DLD1 (cell line): Measurements from ENCODE around the gene SCFD2.

Experiments used
- in situ Hi-C: cut with HindIII; loops from 2 replicates; pipeline ENCODE4 v1.10.0; 2017; ENCODE audit warnings: low sequenced_read_pairs

Gene SCFD2

GRCh38 chr4:52904421-52904820 is 461.4 kb downstream of the SCFD2 start:
- in situ Hi-C loops: no loop called here

DNA sequence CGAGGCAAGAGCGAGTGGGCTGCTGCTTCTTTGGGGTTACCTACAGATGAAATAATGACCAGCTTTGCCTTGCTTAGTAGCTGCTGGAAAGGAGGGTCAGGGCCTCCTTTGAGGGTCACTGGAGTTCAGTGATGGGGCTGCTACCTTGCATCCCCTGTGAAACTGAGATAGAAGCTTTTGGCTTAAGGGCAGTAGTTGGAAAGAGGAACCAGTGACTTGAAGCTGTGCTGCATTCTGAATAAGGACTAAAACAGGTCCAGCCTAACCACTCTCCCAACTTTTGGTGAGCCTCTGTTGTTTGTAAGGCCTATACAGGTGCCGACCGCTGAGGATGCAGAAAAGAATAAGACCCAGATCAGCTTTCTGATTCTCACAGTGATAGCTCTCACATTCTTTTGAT is 462.6 kb downstream of the SCFD2 start:
- in situ Hi-C loops: no loop called here

DNA sequence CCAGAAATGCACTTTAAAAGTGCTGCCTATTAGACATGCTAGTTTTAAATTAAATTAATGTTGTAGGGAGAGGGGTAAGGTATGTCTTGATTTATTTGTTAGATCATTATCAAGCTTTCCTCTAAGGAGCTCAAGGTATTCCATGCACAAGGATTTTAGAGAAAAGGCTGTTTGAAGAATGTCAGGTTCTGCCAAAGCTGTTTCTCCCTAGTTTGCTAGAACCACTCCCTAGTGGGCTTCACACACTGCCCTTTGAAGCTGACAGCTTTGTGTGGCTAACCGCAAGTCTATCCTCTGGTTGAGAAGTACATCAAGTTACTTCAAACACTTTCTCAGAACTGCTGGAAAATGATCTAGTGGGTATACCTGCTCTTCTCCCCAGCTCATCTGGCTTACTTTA is 471.4 kb downstream of the SCFD2 start:
- in situ Hi-C loops: no loop called here

GRCh38 chr4:52892880-52893279 is 473.0 kb downstream of the SCFD2 start:
- in situ Hi-C loops: no loop called here

- in situ Hi-C loops: no loop called here
Measured at GRCh38 chr4:52891743-52892142, 474.1 kb downstream of the SCFD2 start.

DNA sequence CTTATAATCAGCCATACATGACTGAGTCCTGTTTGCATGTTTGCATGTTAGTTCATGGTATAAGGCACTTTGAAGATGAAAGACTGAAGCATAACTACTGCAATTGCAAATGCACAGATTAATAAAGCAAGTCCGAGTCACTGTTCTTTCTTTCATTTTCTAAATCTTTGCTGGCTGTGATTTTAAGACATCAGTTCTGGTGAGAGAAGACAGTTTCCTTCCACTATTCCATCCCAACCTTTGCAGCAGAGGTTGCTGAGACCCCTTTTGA is 475.4 kb downstream of the SCFD2 start:
- in situ Hi-C loops: no loop called here

DNA sequence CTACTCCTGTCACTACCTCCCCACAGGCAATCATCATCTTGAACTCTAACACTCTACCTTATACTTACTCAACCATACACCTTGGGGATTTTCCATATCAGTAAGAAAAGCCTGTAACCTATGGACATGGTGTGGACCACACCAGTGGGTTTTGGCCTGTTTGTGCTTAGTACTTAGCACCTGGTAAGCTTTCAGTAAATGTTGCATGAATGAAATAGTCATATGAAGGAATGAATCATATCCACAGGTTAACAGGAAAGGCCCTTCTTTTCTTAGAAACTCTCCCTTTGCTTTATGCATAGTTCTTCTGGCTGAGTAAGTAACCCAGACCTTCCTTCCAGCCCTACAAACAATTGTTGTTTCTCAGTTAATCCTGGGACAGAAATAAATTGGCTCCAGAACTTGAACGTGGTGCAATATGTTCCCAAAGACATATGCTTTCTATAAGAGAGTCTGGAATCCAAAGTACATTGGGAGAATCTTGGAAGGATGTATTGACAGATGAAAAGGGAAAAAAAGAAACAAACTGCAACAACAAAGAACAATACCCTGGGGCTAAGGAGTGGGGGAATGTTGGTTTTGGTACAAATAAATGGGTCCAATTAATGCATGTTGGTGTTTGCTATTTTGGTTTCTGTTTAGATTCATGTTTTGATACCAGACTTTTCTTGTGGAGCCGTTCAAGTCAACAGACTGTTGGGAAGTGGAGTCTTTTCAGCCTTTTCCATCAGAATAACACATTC is 475.9 kb downstream of the SCFD2 start:
- in situ Hi-C loops: no loop called here

- in situ Hi-C loops: no loop called here
Measured at GRCh38 chr4:52889354-52889753, 476.5 kb downstream of the SCFD2 start.

- in situ Hi-C loops: no loop called here
Measured at GRCh38 chr4:52884994-52885393, 480.9 kb downstream of the SCFD2 start.

GRCh38 chr4:52883707-52884669 is 481.9 kb downstream of the SCFD2 start:
- in situ Hi-C loops: no loop called here

- in situ Hi-C loops: no loop called here
Measured at GRCh38 chr4:52883183-52883621, 482.7 kb downstream of the SCFD2 start.

DNA sequence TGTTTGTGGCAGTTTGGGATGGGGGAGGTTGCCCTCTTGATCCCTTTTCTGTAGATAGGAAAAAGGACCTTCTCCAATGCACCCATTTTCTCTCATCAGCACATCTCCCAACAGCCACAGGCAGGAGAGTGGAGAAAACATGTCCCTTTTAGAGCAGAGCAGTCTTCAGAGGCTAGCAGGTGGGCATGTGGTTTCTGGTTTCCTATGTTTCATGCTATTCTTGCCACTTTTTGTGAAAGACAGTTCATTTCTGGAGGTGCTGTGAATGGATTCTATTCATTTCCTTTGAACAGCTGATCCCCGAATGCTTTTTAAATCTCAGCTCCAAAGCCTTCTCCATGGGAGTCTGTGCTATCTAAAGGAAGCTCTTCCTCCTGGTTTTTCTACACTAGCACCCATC is 484.9 kb downstream of the SCFD2 start:
- in situ Hi-C loops: no loop called here

DNA sequence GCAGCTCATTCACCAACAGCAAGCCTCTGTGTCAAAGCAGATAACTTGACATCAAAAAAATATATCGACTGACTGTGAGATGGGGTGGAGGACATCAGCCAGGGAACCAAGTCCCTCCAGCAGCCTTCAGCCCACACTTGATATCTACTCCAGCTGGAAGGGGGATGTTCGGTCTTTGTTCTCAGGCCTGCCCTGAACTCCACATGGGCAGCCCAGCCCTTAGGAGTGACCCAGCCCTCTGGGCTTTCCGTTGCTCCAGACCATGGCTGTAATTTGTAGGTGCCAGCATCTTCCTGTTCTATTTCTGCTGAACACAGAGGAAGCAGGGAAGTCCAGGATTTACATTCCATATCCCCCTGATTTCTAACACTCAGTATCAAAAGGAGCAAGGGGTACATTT is 486.4 kb downstream of the SCFD2 start:
- in situ Hi-C loops: no loop called here

- in situ Hi-C loops: no loop called here
Measured at GRCh38 chr4:52877694-52878093, 488.2 kb downstream of the SCFD2 start.

- in situ Hi-C loops: no loop called here
Measured at GRCh38 chr4:52877036-52877435, 488.8 kb downstream of the SCFD2 start.

DNA sequence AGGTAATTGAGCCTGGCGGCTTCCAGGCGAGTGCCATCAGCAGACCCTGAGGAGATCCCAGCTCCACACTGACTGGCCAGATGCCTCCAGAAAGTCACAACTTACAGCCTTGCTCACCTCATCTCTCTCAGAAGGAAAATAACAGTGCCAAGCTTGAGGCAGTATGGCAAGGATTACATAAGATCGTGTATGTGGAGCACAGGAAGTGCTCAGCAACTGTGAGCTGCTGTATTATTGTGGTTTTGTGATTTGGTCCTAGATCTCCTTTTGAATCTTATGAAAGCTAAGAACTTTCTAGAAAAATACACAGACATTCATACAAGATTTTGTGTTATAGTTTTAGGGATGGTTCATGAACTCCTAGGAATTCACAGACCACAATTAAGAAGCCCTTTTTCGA is 489.8 kb downstream of the SCFD2 start:
- in situ Hi-C loops: no loop called here

DNA sequence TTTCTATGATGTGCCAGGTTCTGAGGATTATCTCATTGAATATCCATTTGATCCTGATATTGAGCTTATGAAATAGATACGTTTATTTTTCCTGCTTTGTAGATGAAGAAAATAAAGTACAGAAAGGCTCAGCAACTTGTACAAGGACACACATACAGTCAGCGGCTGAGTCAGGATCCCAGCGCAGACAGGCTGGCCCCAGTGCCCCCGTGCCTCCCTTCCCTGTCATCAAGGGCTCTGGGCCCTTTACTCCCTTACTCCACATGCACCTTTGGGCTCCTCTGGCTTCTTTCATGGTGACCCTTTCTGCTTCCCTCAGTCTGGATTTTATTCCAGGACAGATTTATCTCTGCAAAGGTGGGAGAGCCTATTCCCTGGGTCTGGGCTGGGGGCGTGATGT is 490.9 kb downstream of the SCFD2 start:
- in situ Hi-C loops: no loop called here

DNA sequence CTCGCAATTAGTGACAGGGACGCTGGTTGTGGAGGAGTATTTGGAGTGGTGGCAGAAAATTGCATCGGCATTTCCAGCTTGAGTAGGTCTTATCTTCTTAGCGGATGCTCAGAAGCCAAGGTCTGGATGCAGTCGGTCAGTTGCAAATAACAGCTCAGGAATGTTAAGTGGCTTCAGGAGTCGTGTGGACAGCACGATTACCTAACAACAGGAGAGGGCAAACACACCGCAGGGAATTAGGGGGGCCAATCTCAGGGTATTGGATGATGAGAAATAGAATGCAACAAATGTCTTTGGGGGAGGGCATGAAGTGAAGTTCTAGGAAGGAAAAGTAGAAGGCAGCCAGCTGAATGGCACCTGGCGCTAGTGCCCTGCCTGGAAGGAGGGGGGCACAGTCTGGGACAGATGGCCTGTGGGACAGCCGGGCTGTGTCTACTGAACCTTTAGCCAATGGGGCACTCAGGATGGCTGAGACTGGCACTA is 492.0 kb downstream of the SCFD2 start:
- in situ Hi-C loops: no loop called here

GRCh38 chr4:52873191-52873590 is 492.7 kb downstream of the SCFD2 start:
- in situ Hi-C loops: no loop called here

- in situ Hi-C loops: no loop called here
Measured at GRCh38 chr4:52870225-52870624, 495.6 kb downstream of the SCFD2 start.

- in situ Hi-C loops: no loop called here
Measured at GRCh38 chr4:52869656-52870055, 496.2 kb downstream of the SCFD2 start.

DNA sequence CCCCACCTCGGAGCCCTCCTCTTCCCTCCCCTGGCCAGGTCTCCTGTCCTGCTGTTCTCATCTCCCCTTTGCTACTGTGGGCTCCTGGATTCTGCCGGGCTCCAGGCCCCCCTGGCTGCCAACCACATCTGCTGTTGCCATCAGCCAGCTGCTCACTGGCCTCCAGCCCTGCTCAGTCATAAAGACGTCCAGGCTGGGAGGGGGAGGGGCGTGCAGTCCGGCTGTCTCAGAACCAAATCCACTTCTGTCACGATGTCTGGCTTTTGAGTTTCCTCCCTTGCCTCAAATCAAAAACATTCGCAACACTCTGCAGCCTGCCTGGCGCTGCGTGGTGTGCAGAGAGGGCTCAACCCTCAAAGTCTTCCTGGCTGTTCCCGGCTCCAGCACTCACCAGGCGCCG is 496.7 kb downstream of the SCFD2 start:
- in situ Hi-C loops: no loop called here
